ENCODE measurements around the gene ABCA4. TPM values are rescaled to one million over a fixed set of nuclear protein-coding genes. Genes with fewer than 3 reads are reported as not detected.
A peak's percentile ranks its signal among the peaks of the same experiment; 100 is the strongest.

ABCA4 gene
- total RNA-seq, 4 donors from 2014 or later, result 0.19 to 1.7 (median 0.45) TPM

DNA sequence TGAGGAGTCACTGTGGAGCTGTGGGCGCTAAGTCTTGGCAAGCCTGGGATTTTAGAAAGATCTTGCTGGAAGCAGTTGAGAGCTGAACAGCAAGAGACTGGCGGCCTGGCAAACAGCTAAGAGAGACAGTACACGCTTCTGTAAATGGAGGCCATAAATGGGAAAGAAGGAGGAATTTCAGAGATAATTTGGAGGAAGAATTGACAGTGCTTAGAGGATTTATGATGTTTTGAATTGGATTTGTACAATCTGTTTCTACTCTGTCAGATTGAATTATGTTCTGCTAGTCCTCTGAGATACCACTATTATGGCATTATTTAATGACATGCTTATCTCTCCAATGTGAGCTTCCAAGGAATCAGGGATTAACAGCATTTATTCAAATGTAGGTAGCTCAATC lies 50.1 kb downstream of the ABCA4 start:
- Histone ChIP-seq H3K4me3 (no peak overlapping the region), H3K27ac (replicated peaks in 1 of 4) (no peak overlapping the region), H3K4me1 (peaks cover 19 to 39% (median 34%) of the 10 kb centered on the region in 4 donors), H3K36me3 (no peaks in the 10 kb centered on the region), H3K9me3 (no peaks in the 10 kb centered on the region), H3K27me3 (no peaks in the 10 kb centered on the region)
- TF ChIP-seq EP300 (IDR thresholded peaks at IDR 0.05) (no peak), CTCF (IDR thresholded peaks at IDR 0.05) (no peak), POLR2A (IDR thresholded peaks at IDR 0.05; ENCODE audit: low read depth) (no peak), POLR2AphosphoS5 (IDR thresholded peaks at IDR 0.05) (no peak)
- DNase-seq (ENCODE audit: extremely low spot score), result no peak
- intact Hi-C loops (cut with DNase I), result no loop called here
- WGBS, result 86% methylated on average over 3 of the region's 3 CpGs

- Histone ChIP-seq H3K9me3 (no peaks in the 10 kb centered on the region), H3K27me3 (no peaks in the 10 kb centered on the region), H3K4me1 (peaks cover 19 to 39% (median 34%) of the 10 kb centered on the region in 4 donors), H3K36me3 (no peaks in the 10 kb centered on the region), H3K4me3 (no peak overlapping the region), H3K27ac (replicated peaks in 1 of 4) (peak overlapping the region; percentile 46 to 58 (median 54))
- intact Hi-C loops (cut with DNase I), result no loop called here
- WGBS, result 75% methylated on average over 2 of the region's 2 CpGs
- no peak for DNase-seq (ENCODE audit: extremely low spot score)
- TF ChIP-seq CTCF (IDR thresholded peaks at IDR 0.05) (no peak), POLR2AphosphoS5 (IDR thresholded peaks at IDR 0.05) (no peak), POLR2A (IDR thresholded peaks at IDR 0.05; ENCODE audit: low read depth) (no peak), EP300 (IDR thresholded peaks at IDR 0.05) (no peak)
Observed at GRCh38 chr1:94069919-94070285, 51.0 kb downstream of the ABCA4 start.

DNA sequence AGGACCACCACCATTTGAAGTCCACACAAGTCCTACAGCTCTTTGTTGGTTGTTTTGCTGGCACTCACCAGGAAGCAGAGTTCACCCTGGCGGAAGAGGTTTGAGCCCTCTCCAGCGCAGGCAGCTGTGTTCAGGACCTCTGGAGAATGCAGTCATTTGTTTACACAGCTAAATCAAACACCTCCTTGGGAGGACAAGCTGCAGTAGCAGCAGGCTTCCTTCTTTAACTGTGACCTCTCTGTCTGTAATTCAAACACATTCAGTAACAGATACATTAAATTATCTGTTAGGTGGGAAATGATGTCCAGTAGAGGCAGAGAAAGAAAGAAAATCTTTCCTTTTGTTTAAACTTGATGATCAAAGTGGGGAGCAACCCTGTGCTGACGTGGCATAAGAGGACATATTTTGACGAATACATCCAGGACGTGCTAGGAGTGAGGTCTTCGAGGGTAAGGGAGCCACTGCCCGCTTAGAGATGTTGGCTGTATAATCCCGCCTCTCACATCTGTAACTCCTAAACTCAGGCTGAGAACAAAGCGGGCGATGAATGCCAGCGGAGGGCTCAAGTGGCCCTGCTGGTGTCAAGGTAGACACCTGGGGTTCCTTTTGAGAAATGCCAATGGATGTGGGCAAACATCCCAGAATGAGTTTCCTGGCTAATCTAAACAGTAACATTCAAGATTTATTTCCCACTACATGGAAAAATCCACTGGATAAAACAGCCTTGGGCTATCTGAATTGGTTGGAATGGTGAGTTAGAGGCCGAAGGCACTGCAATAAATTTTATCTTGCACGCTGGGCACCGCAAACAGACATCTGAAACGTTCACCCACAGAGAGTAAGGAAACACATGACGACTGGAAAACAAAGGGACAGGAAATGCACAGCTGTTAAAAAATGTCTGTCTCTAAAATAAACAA lies 51.7 kb downstream of the ABCA4 start:
- Histone ChIP-seq H3K27ac (replicated peaks in 1 of 4) (peak overlapping the region; percentile 46 to 58 (median 54)), H3K36me3 (no peaks in the 10 kb centered on the region), H3K27me3 (no peaks in the 10 kb centered on the region), H3K4me3 (no peak overlapping the region), H3K4me1 (peaks cover 19 to 41% (median 35%) of the 10 kb centered on the region in 4 donors), H3K9me3 (no peaks in the 10 kb centered on the region)
- intact Hi-C loops (cut with DNase I), result no loop called here
- TF ChIP-seq POLR2AphosphoS5 (IDR thresholded peaks at IDR 0.05), result no peak
- TF ChIP-seq POLR2A (IDR thresholded peaks at IDR 0.05; ENCODE audit: low read depth), result no peak
- TF ChIP-seq CTCF (IDR thresholded peaks at IDR 0.05), result no peak
- TF ChIP-seq EP300 (IDR thresholded peaks at IDR 0.05), result no peak
- WGBS, result 54% methylated on average over 16 of the region's 16 CpGs
- DNase-seq (ENCODE audit: extremely low spot score), result no peak

DNA sequence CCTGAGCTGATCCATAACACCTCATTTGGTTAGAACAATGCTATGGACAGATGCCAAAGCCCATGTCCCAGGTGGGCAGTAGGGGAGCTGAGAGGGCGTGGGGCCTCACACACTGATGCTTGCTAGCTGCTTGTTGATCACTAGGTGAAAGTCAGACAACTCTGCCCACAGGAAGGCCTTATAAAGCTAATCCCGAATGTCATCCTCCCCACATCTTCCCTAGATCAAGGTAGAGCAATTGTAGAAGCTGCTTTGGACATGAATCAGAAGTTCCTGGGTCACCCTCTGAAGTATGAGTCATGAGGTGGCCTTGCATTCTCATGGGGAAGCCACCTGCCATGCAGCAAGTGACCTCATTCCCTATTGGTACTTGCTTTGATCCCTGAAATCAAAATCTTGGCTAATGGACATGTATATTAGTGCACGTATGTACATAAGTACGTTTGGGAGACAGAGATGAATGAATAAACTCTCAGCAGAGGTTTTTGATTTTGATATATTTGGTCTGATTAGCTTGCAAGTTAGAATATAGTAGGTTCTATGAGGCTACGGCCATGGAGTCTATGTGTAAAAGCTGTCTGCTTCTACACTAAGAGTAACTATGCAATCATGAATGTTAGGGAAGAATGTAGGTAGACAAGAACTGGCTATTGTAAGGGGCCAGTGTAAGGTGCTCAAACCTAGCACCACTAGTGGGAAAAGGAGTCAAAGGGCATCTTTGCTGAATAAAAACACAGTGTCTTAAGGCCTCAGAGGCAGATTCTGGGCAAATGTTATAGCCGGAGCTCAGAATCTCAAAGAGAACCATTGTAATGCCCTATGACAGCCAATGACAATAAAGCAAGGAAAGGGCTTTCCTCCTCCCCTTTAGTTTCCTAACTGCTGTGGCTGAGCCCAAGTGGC lies 52.6 kb downstream of the ABCA4 start:
- no peaks in the 10 kb centered on the region for H3K36me3 ChIP-seq
- H3K9me3 ChIP-seq, result no peaks in the 10 kb centered on the region
- TF ChIP-seq POLR2AphosphoS5 (IDR thresholded peaks at IDR 0.05), result no peak
- H3K27ac ChIP-seq (replicated peaks in 1 of 4), result peak overlapping the region; percentile 46 to 58 (median 54)
- H3K4me3 ChIP-seq, result no peak overlapping the region
- WGBS, result 79% methylated on average over 6 of the region's 6 CpGs
- intact Hi-C loops (cut with DNase I), result no loop called here
- no peaks in the 10 kb centered on the region for H3K27me3 ChIP-seq
- H3K4me1 ChIP-seq, result peaks cover 26 to 50% (median 40%) of the 10 kb centered on the region in 4 donors
- no peak for DNase-seq (ENCODE audit: extremely low spot score)

- no peak overlapping the region for H3K4me3 ChIP-seq
- WGBS, result 80% methylated on average over 3 of the region's 3 CpGs
- TF ChIP-seq EP300 (IDR thresholded peaks at IDR 0.05) (no peak), POLR2AphosphoS5 (IDR thresholded peaks at IDR 0.05) (no peak), CTCF (IDR thresholded peaks at IDR 0.05) (no peak), POLR2A (IDR thresholded peaks at IDR 0.05; ENCODE audit: low read depth) (no peak)
- no peak for DNase-seq (ENCODE audit: extremely low spot score)
- no peak overlapping the region for H3K27ac ChIP-seq (replicated peaks in 1 of 4)
- no peaks in the 10 kb centered on the region for H3K27me3 ChIP-seq
- H3K4me1 ChIP-seq, result peaks cover 33 to 54% (median 43%) of the 10 kb centered on the region in 4 donors
- no peaks in the 10 kb centered on the region for H3K36me3 ChIP-seq
- intact Hi-C loops (cut with DNase I), result no loop called here
- no peaks in the 10 kb centered on the region for H3K9me3 ChIP-seq
Observed at GRCh38 chr1:94067196-94067595, 53.8 kb downstream of the ABCA4 start.

All from esophagus muscularis mucosa (tissue), 4 donors.